GM12891 (cell line): ENCODE results near the gene ZDHHC18.

ENCODE experiments used
- PAX5 ChIP-seq: IDR thresholded peaks from 2 replicates; pipeline ENCODE4 v1.6.1; 2011; ENCODE audit warnings: low read length, moderate library complexity, mild to moderate bottlenecking; ENCODE audit not compliant: insufficient read depth, severe bottlenecking
- POLR2A ChIP-seq: IDR thresholded peaks from 2 replicates; pipeline ENCODE4 v1.6.1; 2011; ENCODE audit warnings: low read depth, low read length, control low read depth
- POLR2AphosphoS5 ChIP-seq: IDR thresholded peaks from 2 replicates; pipeline ENCODE4 v1.6.1; 2011; ENCODE audit warnings: low read depth, low read length, control low read depth
- SPI1 ChIP-seq: IDR thresholded peaks from 2 replicates; pipeline ENCODE4 v1.6.1; 2011; ENCODE audit warnings: low read depth, low read length, control low read depth

GRCh38 chr1:26789612-26789865 is 36.9 kb upstream of the ZDHHC18 start:
- TF ChIP-seq POLR2A (no peak), SPI1 (no peak), POLR2AphosphoS5 (no peak), PAX5 (no peak)
